ENCODE data around the gene BRD3OS.

- no peak for TF ChIP-seq MAX (IDR thresholded peaks at IDR 0.05; ENCODE audit: insufficient read depth, insufficient read length)
- no peak for TF ChIP-seq CTCF (IDR thresholded peaks at IDR 0.05; ENCODE audit: extremely low read depth in 1 of 2, insufficient read depth in 1 of 2, low read depth in 1 of 2, low read length in 2 of 2)
- TF ChIP-seq MYC (IDR thresholded peaks at IDR 0.05; ENCODE audit: low read depth, low read length) = no peak
- TF ChIP-seq GATA2 (IDR thresholded peaks at IDR 0.05; ENCODE audit: insufficient read depth, insufficient read length, low read depth, low read length) = no peak
- no peak for TF ChIP-seq POLR2A (IDR thresholded peaks at IDR 0.05; ENCODE audit: low read depth, low read length)
- TF ChIP-seq EZH2 (IDR thresholded peaks at IDR 0.05; ENCODE audit: borderline replicate concordance, low read depth, low read length, severe bottlenecking) = no peak
- no peak for TF ChIP-seq POLR2AphosphoS5 (IDR thresholded peaks at IDR 0.05; ENCODE audit: insufficient read depth, low read depth, low read length)
These were observed 30.7 kb downstream of the BRD3OS start for GRCh38 chr9:134055981-134056461.
